Measurements from ENCODE around the gene TMEM170B.

GRCh38 chr6:11625302-11625701 lies 87.8 kb downstream of the TMEM170B start:
- TF ChIP-seq EZH2 (IDR thresholded peaks at IDR 0.05; ENCODE audit: insufficient read depth, poor library complexity, severe bottlenecking) = no peak
- TF ChIP-seq EZH2phosphoT487 (IDR thresholded peaks at IDR 0.05; ENCODE audit: insufficient read depth, low read depth) = no peak
